B cell (primary cell): ENCODE results near the gene DNMBP. TPM values are rescaled to one million over a fixed set of nuclear protein-coding genes. Genes with fewer than 3 reads are reported as not detected.

Experiments used
- ATAC-seq: fragments of 200-7000 bp; cut with Tn5 transposase; one replicate; pipeline ENCODE4 v1.10.0; 2021; ENCODE audit warnings: low read depth, mild to moderate bottlenecking, moderate number of reproducible peaks, moderate library complexity
- CTCF ChIA-PET: fragments of 350-600 bp; sonication (Branson Sonifier 250); formaldehyde crosslinking; loops from one replicate; lab custom pipeline; 2021; ENCODE audit warnings: antibody characterized with exemption, inconsistent platforms; lab: Charles Lee
- POLR2A ChIA-PET: fragments of 350-600 bp; sonication (Branson Sonifier 250); formaldehyde crosslinking; loops from one replicate; lab custom pipeline; 2021; ENCODE audit warnings: antibody characterized with exemption; lab: Charles Lee
- DNase-seq: peaks from one replicate; pipeline ENCODE4 v3.0.0; 2013
- H2AFZ ChIP-seq: 2 replicates; pipeline ENCODE4 v1.6.1; 2012; ENCODE audit warnings: mild to moderate bottlenecking, low read depth, low read length; ENCODE audit not compliant: insufficient read depth, poor library complexity, severe bottlenecking
- H3K27ac ChIP-seq, 2 donors: 1 replicate in 1 of 2; 2 replicates in 1 of 2; pipeline ENCODE4 v1.5.1; 2012 to 2013; ENCODE audit warnings: low read length in 2 of 2, mild to moderate bottlenecking in 2 of 2, moderate library complexity in 1 of 2
- H3K27me3 ChIP-seq, 4 experiments: fragments of 200-600 bp in 1 of 4; sonication (generic) in 1 of 4; replicated peaks in 1 of 4; 1 replicate in 2 of 4; 2 replicates in 2 of 4; pipeline versions ENCODE4 v1.6.1 to v1.7.0; 2013 to 2016; ENCODE audit warnings: low read length in 3 of 4, mild to moderate bottlenecking in 2 of 4, mixed read lengths in 1 of 4, moderate library complexity in 1 of 4; ENCODE audit not compliant: insufficient read depth in 4 of 4, control insufficient read depth in 3 of 4; ENCODE audit errors: control extremely low read depth in 1 of 4
- H3K36me3 ChIP-seq, 2 experiments: replicated peaks in 1 of 2; 1 replicate in 1 of 2; 2 replicates in 1 of 2; pipeline versions ENCODE4 v1.6.1 to v1.7.1; 2013; ENCODE audit warnings: low read length in 1 of 2; ENCODE audit not compliant: insufficient read depth in 2 of 2, control insufficient read depth in 1 of 2; ENCODE audit errors: control extremely low read depth in 1 of 2, extremely low read depth in 1 of 2
- H3K4me1 ChIP-seq, 2 donors: fragments of 200-600 bp in 1 of 2; sonication (generic) in 1 of 2; 1 replicate in 1 of 2; 2 replicates in 1 of 2; pipeline versions ENCODE4 v1.5.1 to v1.6.1; 2013 to 2017; ENCODE audit warnings: low read length in 2 of 2; ENCODE audit not compliant: control insufficient read depth in 2 of 2, insufficient read depth in 2 of 2
- H3K4me2 ChIP-seq: replicated peaks from 2 replicates; pipeline ENCODE3; 2012; ENCODE audit warnings: mild to moderate bottlenecking, low read depth, low read length; ENCODE audit not compliant: poor library complexity, severe bottlenecking
- H3K4me3 ChIP-seq, 5 experiments: fragments of 200-600 bp in 1 of 5; sonication (generic) in 1 of 5; 1 replicate in 3 of 5; 2 replicates in 2 of 5; pipeline versions ENCODE4 v1.5.1 to v1.7.0; 2011 to 2016; ENCODE audit warnings: low read length in 4 of 5, mild to moderate bottlenecking in 4 of 5, low read depth in 2 of 5, control low read depth in 1 of 5, moderate library complexity in 1 of 5; ENCODE audit not compliant: insufficient read depth in 1 of 5; ENCODE audit errors: control extremely low read depth in 1 of 5, extremely low read depth in 1 of 5
- H3K79me2 ChIP-seq: fragments of 200-600 bp; sonication (generic); one replicate; pipeline ENCODE4 v1.6.0; 2016; ENCODE audit warnings: low read length; ENCODE audit not compliant: control insufficient read depth, insufficient read depth
- H3K9ac ChIP-seq: fragments of 200-600 bp; sonication (generic); 2 replicates; pipeline ENCODE4 v1.6.1; 2017; ENCODE audit warnings: mild to moderate bottlenecking, low read length, moderate library complexity
- H3K9me3 ChIP-seq, 3 donors: one replicate each; pipeline versions ENCODE4 v1.6.1 to v1.7.1; 2013; ENCODE audit warnings: low read length in 2 of 3; ENCODE audit not compliant: control insufficient read depth in 2 of 3, insufficient read depth in 1 of 3; ENCODE audit errors: control extremely low read depth in 1 of 3
- H4K20me1 ChIP-seq: 2 replicates; pipeline ENCODE4 v1.6.0; 2012; ENCODE audit warnings: mild to moderate bottlenecking, low read length; ENCODE audit not compliant: insufficient read depth, control insufficient read depth, poor library complexity, severe bottlenecking
- H3K27ac Mint-ChIP-seq: one replicate; pipeline ENCODE4 v1.8.0; 2021; ENCODE audit warnings: mixed read lengths
- H3K27me3 Mint-ChIP-seq: one replicate; pipeline ENCODE4 v1.8.0; 2021; ENCODE audit warnings: mixed read lengths
- H3K4me1 Mint-ChIP-seq: one replicate; pipeline ENCODE4 v1.8.0; 2021; ENCODE audit warnings: mixed read lengths
- H3K4me3 Mint-ChIP-seq: one replicate; pipeline ENCODE4 v1.8.0; 2021; ENCODE audit warnings: mixed read lengths
- H3K9me3 Mint-ChIP-seq: one replicate; pipeline ENCODE4 v1.8.0; 2022; ENCODE audit warnings: mixed read lengths; ENCODE audit not compliant: insufficient read depth
- CTCF ChIP-seq: fragments of 200-600 bp; IDR thresholded peaks from one replicate; pipeline ENCODE4 v1.8.0; 2022; ENCODE audit warnings: antibody characterized with exemption, mild to moderate bottlenecking
- EZH2 ChIP-seq: IDR thresholded peaks from 2 replicates; pipeline ENCODE4 v1.6.1; 2012; ENCODE audit warnings: borderline replicate concordance, low read depth, mild to moderate bottlenecking, moderate library complexity, low read length; ENCODE audit not compliant: insufficient read depth, poor library complexity, severe bottlenecking
- WGBS: methylation state at CpG from one replicate; pipeline ENCODE4 v1.1.5; 2013; ENCODE audit warnings: missing lambda C conversion rate; ENCODE audit not compliant: insufficient coverage; 5-methylcytosine and 5-hydroxymethylcytosine counted together
- intact Hi-C: fragments of 100-400 bp; cut with micrococcal nuclease; formaldehyde crosslinking; loops from one replicate; pipeline ENCODE4 v1.10.0; 2022
- polyA plus RNA-seq: library from polyadenylated mRNA; depleted of rRNA; stranded (reverse); fragments of >200 nt; gene quantifications from 2 replicates; pipeline ENCODE4 v1.2.3, GENCODE V29; 2012
- total RNA-seq, 2 donors: library from RNA; stranded (reverse); fragments of 120-200 nt in 1 of 2; gene quantifications; 1 replicate in 1 of 2; 2 replicates in 1 of 2; pipeline versions ENCODE4 v1.2.3 to v1.2.4, GENCODE V29; 2013 to 2022

The DNMBP gene
- total and polyA plus RNA-seq, 2 donors (not counting 1 experiment from before 2014, with no cell fraction given), result 12.8 to 22.6 TPM

GRCh38 chr10:99924451-99925255 is 85.1 kb downstream of the DNMBP start:
- peaks cover 18% of the 10 kb centered on the region for H3K79me2 ChIP-seq
- H2AFZ ChIP-seq, result no peak overlapping the region
- 100% methylated on average over 1 of the region's 3 CpGs for WGBS
- H3K27me3 ChIP-seq, result no peaks in the 10 kb centered on the region
- peaks cover 12% of the 10 kb centered on the region for H3K4me1 Mint-ChIP-seq
- H3K27me3 Mint-ChIP-seq, result no peaks in the 10 kb centered on the region
- no peak overlapping the region for H3K27ac ChIP-seq
- H3K27ac Mint-ChIP-seq, result no peak overlapping the region
- no peak overlapping the region for H3K9ac ChIP-seq
- H3K9me3 Mint-ChIP-seq, result no peaks in the 10 kb centered on the region
- H3K4me3 Mint-ChIP-seq, result no peak overlapping the region
- ATAC-seq (no peak), DNase-seq (no peak)
- peaks cover 3 to 4% of the 10 kb centered on the region in 2 donors for H3K4me1 ChIP-seq
- TF ChIP-seq CTCF (no peak), EZH2 (no peak)
- POLR2A ChIA-PET, result no interaction called here
- H4K20me1 ChIP-seq, result no peaks in the 10 kb centered on the region
- CTCF ChIA-PET, result interaction anchor here (1.0 kb wide), 1 partner anchor 121 kb away, joined by 3 read pairs; no protein-coding TSS in a partner anchor
- no peak overlapping the region for H3K4me3 ChIP-seq
- H3K9me3 ChIP-seq, result no peaks in the 10 kb centered on the region
- intact Hi-C loops, result no loop called here
- peaks cover 0 to 3% of the 10 kb centered on the region in 2 experiments for H3K36me3 ChIP-seq
- H3K4me2 ChIP-seq, result no peak overlapping the region

GRCh38 chr10:99921948-99922347 is 87.8 kb downstream of the DNMBP start:
- Histone ChIP-seq H3K4me1 (no peaks in the 10 kb centered on the region), H2AFZ (no peak overlapping the region), H3K36me3 (peaks cover 0 to 3% of the 10 kb centered on the region in 2 experiments), H3K27ac (no peak overlapping the region), H3K27me3 (no peaks in the 10 kb centered on the region), H3K4me2 (no peak overlapping the region), H3K9me3 (no peaks in the 10 kb centered on the region), H4K20me1 (no peaks in the 10 kb centered on the region), H3K4me3 (no peak overlapping the region), H3K9ac (no peak overlapping the region), H3K79me2 (peaks cover 20% of the 10 kb centered on the region)
- no peak overlapping the region for H3K4me3 Mint-ChIP-seq
- H3K9me3 Mint-ChIP-seq, result no peaks in the 10 kb centered on the region
- CTCF ChIA-PET, result interaction anchor here (0.6 to 0.7 kb wide), 2 partner anchors 257 to 278 kb away, joined by 3 to 4 read pairs; no protein-coding TSS in a partner anchor
- no peak for ATAC-seq
- POLR2A ChIA-PET, result no interaction called here
- H3K4me1 Mint-ChIP-seq, result peaks cover 4% of the 10 kb centered on the region
- intact Hi-C loops, result no loop called here
- TF ChIP-seq CTCF, result no peak
- no peak for TF ChIP-seq EZH2
- DNase-seq, result no peak
- no peak overlapping the region for H3K27ac Mint-ChIP-seq
- 50% methylated on average over 2 of the region's 2 CpGs for WGBS
- no peaks in the 10 kb centered on the region for H3K27me3 Mint-ChIP-seq
